Caki2 (cell line): Measurements from ENCODE around the gene ADGRG1. TPM values are rescaled to one million over a fixed set of nuclear protein-coding genes. Genes with fewer than 3 reads are reported as not detected.

ENCODE experiments used
- total RNA-seq: library from RNA; depleted of rRNA; stranded (reverse); fragments of >200 nt; shearing (Covaris generic); gene quantifications from 2 replicates; pipeline ENCODE4 v1.2.3, GENCODE V29; 2014; ENCODE audit warnings: low replicate concordance; rRNA removed

The ADGRG1 gene
- total RNA-seq, 1 experiment from 2014 or later, result 32.2 TPM

Other genes with a start within 250 kb of the ADGRG1 start
- gene CCL17, start 223.9 kb upstream of the ADGRG1 start, total RNA-seq, result not detected in 2 replicates
- 89.8 and 130 TPM in 2 replicates for gene CIAPIN1, start 181.2 kb upstream of the ADGRG1 start, total RNA-seq
- gene COQ9, start 181.2 kb upstream of the ADGRG1 start, total RNA-seq, result 92.2 and 114 TPM in 2 replicates
- gene POLR2C, start 166.0 kb upstream of the ADGRG1 start, total RNA-seq, result 134 and 225 TPM in 2 replicates
- gene DOK4, start 142.1 kb upstream of the ADGRG1 start, total RNA-seq, result 21.9 and 50.0 TPM in 2 replicates
- 22.2 and 23.1 TPM in 2 replicates for gene CCDC102A, start 92.1 kb upstream of the ADGRG1 start, total RNA-seq
- not detected in 2 replicates for gene ADGRG5, start 86.0 kb upstream of the ADGRG1 start, total RNA-seq
- gene ADGRG3, start 39.7 kb downstream of the ADGRG1 start, total RNA-seq, result not detected in 2 replicates
- gene DRC7, start 66.2 kb downstream of the ADGRG1 start, total RNA-seq, result 0.35 TPM in 1 of 2 replicates, not detected in the other
- gene KATNB1, start 107.1 kb downstream of the ADGRG1 start, total RNA-seq, result 22.8 and 42.3 TPM in 2 replicates
- 89.2 and 132 TPM in 2 replicates for gene KIFC3, start 173.9 kb downstream of the ADGRG1 start, total RNA-seq